Activated naive CD4-positive, alpha-beta T cell treated with anti-CD3 and anti-CD28 coated beads, Interleukin-2, amount 50 U/mL, for 72 hours (primary cell): ENCODE results near the gene KAT7. TPM values are rescaled to one million over a fixed set of nuclear protein-coding genes. Genes with fewer than 3 reads are reported as not detected.

Experiments
- total RNA-seq, 2 donors: library from RNA; stranded (reverse); gene quantifications; one replicate each; pipeline ENCODE4 v1.2.3, GENCODE V29; 2022

The KAT7 gene
- total RNA-seq, 2 donors from 2014 or later: 75.4 to 119 TPM

Other genes starting within 250 kb of the KAT7 start
- under 1 TPM; 0.14 to 0.23 TPM for gene NXPH3, start 212.8 kb upstream of the KAT7 start, total RNA-seq
- gene SPOP, start 110.6 kb upstream of the KAT7 start, total RNA-seq: 10 to 100 TPM; 66.9 to 70.3 TPM
- 10 to 100 TPM; 36.2 to 44.1 TPM for gene SLC35B1, start 80.7 kb upstream of the KAT7 start, total RNA-seq
- 10 to 100 TPM; 13.3 to 25.0 TPM for gene FAM117A, start 24.6 kb upstream of the KAT7 start, total RNA-seq
- not detected for gene TAC4, start 59.4 kb downstream of the KAT7 start, total RNA-seq
- under 1 TPM; 0.27 to 0.56 TPM for gene DLX4, start 180.5 kb downstream of the KAT7 start, total RNA-seq
- gene DLX3, start 206.5 kb downstream of the KAT7 start, total RNA-seq: under 1 TPM in 1 of 2 donors, not detected in 1; 0.10 TPM